DOHH2 (cell line): Measurements from ENCODE around the gene GSC.

Experiments used
- CTCF ChIP-seq: fragments of 200-600 bp; sonication (generic); IDR thresholded peaks from one replicate; pipeline ENCODE4 v1.5.1; 2014; ENCODE audit warnings: antibody characterized with exemption, mild to moderate bottlenecking, low read depth, low read length; ENCODE audit not compliant: poor library complexity, severe bottlenecking
- EZH2phosphoT487 ChIP-seq: fragments of 200-600 bp; sonication (generic); IDR thresholded peaks from 2 replicates; pipeline ENCODE4 v1.6.1; 2017; ENCODE audit warnings: borderline replicate concordance, mild to moderate bottlenecking, antibody characterized with exemption, low read length, moderate library complexity, mixed read lengths

GRCh38 chr14:94724993-94725392, 44.9 kb downstream of the GSC start:
- TF ChIP-seq CTCF (no peak), EZH2phosphoT487 (no peak)
